ENCODE data around the gene DNM1L.
A peak's percentile ranks its signal among the peaks of the same experiment; 100 is the strongest.

Gene DNM1L

GRCh38 chr12:32651956-32652210, 27.2 kb upstream of the DNM1L start:
- CTCF ChIA-PET: no interaction called here
- no peak for DNase-seq (ENCODE audit: low spot score)
- TF ChIP-seq CTCF (conservative IDR thresholded peaks at IDR 0.05; ENCODE audit: low read depth): no peak
- POLR2A ChIA-PET (ENCODE audit: low non-redundant PET): no interaction called here
- no peak overlapping the region for H3K27ac ChIP-seq

- no peak for TF ChIP-seq CTCF (conservative IDR thresholded peaks at IDR 0.05; ENCODE audit: low read depth)
- ChIA-PET CTCF (interaction anchor here (0.9 kb wide), 1 partner anchor 281 kb away, joined by 3 read pairs; no protein-coding TSS in a partner anchor), POLR2A (ENCODE audit: low non-redundant PET) (no interaction called here)
- DNase-seq (ENCODE audit: low spot score): no peak
- H3K27ac ChIP-seq: no peak overlapping the region
Measured at GRCh38 chr12:32659908-32660440, 19.1 kb upstream of the DNM1L start.

GRCh38 chr12:32661706-32662105, 17.4 kb upstream of the DNM1L start:
- no peak for TF ChIP-seq CTCF (conservative IDR thresholded peaks at IDR 0.05; ENCODE audit: low read depth)
- ChIA-PET CTCF (no interaction called here), POLR2A (ENCODE audit: low non-redundant PET) (no interaction called here)

GRCh38 chr12:32662665-32663064, 16.4 kb upstream of the DNM1L start:
- POLR2A ChIA-PET (ENCODE audit: low non-redundant PET): no interaction called here
- no peak for TF ChIP-seq CTCF (conservative IDR thresholded peaks at IDR 0.05; ENCODE audit: low read depth)
- CTCF ChIA-PET: no interaction called here
- H3K27ac ChIP-seq: no peak overlapping the region
- no peak for DNase-seq (ENCODE audit: low spot score)

More at GRCh38 chr12:32661706-32662105, 17.4 kb upstream of the DNM1L start:
- H3K27ac ChIP-seq: no peak overlapping the region
- no peak for DNase-seq (ENCODE audit: low spot score)

- peak overlapping the region; percentile 81 for H3K27ac ChIP-seq
- CTCF ChIA-PET: no interaction called here
- DNase-seq (ENCODE audit: low spot score): no peak
- TF ChIP-seq CTCF (conservative IDR thresholded peaks at IDR 0.05; ENCODE audit: low read depth): no peak
- POLR2A ChIA-PET (ENCODE audit: low non-redundant PET): no interaction called here
Measured at GRCh38 chr12:32666018-32666417, 13.1 kb upstream of the DNM1L start.

- H3K27ac ChIP-seq: no peak overlapping the region
- ChIA-PET POLR2A (ENCODE audit: low non-redundant PET) (no interaction called here), CTCF (no interaction called here)
- DNase-seq (ENCODE audit: low spot score): no peak
- no peak for TF ChIP-seq CTCF (conservative IDR thresholded peaks at IDR 0.05; ENCODE audit: low read depth)
Measured at GRCh38 chr12:32669584-32669983, 9.5 kb upstream of the DNM1L start.

Measured in RWPE1 (cell line).